Muscle of leg (tissue), 16 donors: Measurements from ENCODE around the gene RAB33B. TPM values are rescaled to one million over a fixed set of nuclear protein-coding genes. Genes with fewer than 3 reads are reported as not detected.
"Not testable (repeated sequence)": the region's sequence is repeated elsewhere in the genome, so short reads cannot be mapped to it uniquely, and the experiment has no call there.

Source experiments
- DNase-seq: peaks from one replicate; pipeline ENCODE4 v3.0.0; 2013
- H3K27ac ChIP-seq: one replicate; pipeline ENCODE4 v1.5.1; 2013; ENCODE audit warnings: mild to moderate bottlenecking, low read length, control low read depth
- H3K27me3 ChIP-seq: one replicate; pipeline ENCODE4 v1.6.1; 2013; ENCODE audit warnings: low read length; ENCODE audit not compliant: control insufficient read depth, insufficient read depth
- H3K36me3 ChIP-seq: one replicate; pipeline ENCODE4 v1.6.1; 2013; ENCODE audit warnings: low read length; ENCODE audit not compliant: control insufficient read depth, insufficient read depth
- H3K4me1 ChIP-seq: one replicate; pipeline ENCODE4 v1.6.1; 2013; ENCODE audit warnings: low read length; ENCODE audit not compliant: control insufficient read depth, insufficient read depth
- H3K4me3 ChIP-seq: one replicate; pipeline ENCODE4 v1.5.1; 2013; ENCODE audit warnings: low read length, control low read depth
- H3K9me3 ChIP-seq: replicated peaks from 2 replicates; pipeline ENCODE4 v1.6.1; 2013; ENCODE audit warnings: low read depth, low read length; ENCODE audit not compliant: control insufficient read depth
- WGBS: methylation state at CpG from one replicate; pipeline ENCODE4 v1.1.5; 2013; ENCODE audit warnings: missing lambda C conversion rate; ENCODE audit not compliant: insufficient coverage; 5-methylcytosine and 5-hydroxymethylcytosine counted together
- long read RNA-seq, 11 donors: transcript quantifications; one replicate each; lab custom pipeline, GENCODE V29; 2026
- polyA plus RNA-seq, 8 donors: library from polyadenylated mRNA; unstranded; fragments of 120-200 nt; gene quantifications; one replicate each; pipeline versions ENCODE4 v1.2.1 to v1.2.3, GENCODE V29; 2013; ENCODE audit warnings: inconsistent platforms in 1 of 8, low replicate concordance in 1 of 8; ENCODE audit not compliant: insufficient read length in 8 of 8, insufficient read depth in 1 of 8
- total RNA-seq: library from RNA; stranded (reverse); fragments of 120-200 nt; gene quantifications from one replicate; pipeline ENCODE4 v1.2.4, GENCODE V29; 2013

Gene RAB33B
- total RNA-seq (9.7 TPM), polyA plus RNA-seq (10 to 100 TPM in 3 of 8 donors, 1 to 10 TPM in 5; 6.9 to 12.0 (median 9.3) TPM)
- long read RNA-seq, donor 1, full-length matches to known transcripts: 5 of 14 reads
- long read RNA-seq, donor 1, partial matches to known transcripts: 0 of 14 reads
- long read RNA-seq, donor 1, other reads (novel, unspliced or antisense): 9 of 14 reads
- long read RNA-seq, donor 2: 0 reads
- long read RNA-seq, donor 3, full-length matches to known transcripts: 9 of 9 reads
- long read RNA-seq, donor 3, partial matches to known transcripts: 0 of 9 reads
- long read RNA-seq, donor 3, other reads (novel, unspliced or antisense): 0 of 9 reads
- long read RNA-seq, donor 4, full-length matches to known transcripts: 5 of 5 reads
- long read RNA-seq, donor 4, partial matches to known transcripts: 0 of 5 reads
- long read RNA-seq, donor 4, other reads (novel, unspliced or antisense): 0 of 5 reads
- long read RNA-seq, donor 5, full-length matches to known transcripts: 15 of 15 reads
- long read RNA-seq, donor 5, partial matches to known transcripts: 0 of 15 reads
- long read RNA-seq, donor 5, other reads (novel, unspliced or antisense): 0 of 15 reads
- long read RNA-seq, donor 6, full-length matches to known transcripts: 1 of 1 reads
- long read RNA-seq, donor 6, partial matches to known transcripts: 0 of 1 reads
- long read RNA-seq, donor 6, other reads (novel, unspliced or antisense): 0 of 1 reads
- long read RNA-seq, donor 7, full-length matches to known transcripts: 3 of 3 reads
- long read RNA-seq, donor 7, partial matches to known transcripts: 0 of 3 reads
- long read RNA-seq, donor 7, other reads (novel, unspliced or antisense): 0 of 3 reads
- long read RNA-seq, donor 8, full-length matches to known transcripts: 5 of 5 reads
- long read RNA-seq, donor 8, partial matches to known transcripts: 0 of 5 reads
- long read RNA-seq, donor 8, other reads (novel, unspliced or antisense): 0 of 5 reads
- long read RNA-seq, donor 9, full-length matches to known transcripts: 5 of 23 reads
- long read RNA-seq, donor 9, partial matches to known transcripts: 0 of 23 reads
- long read RNA-seq, donor 9, other reads (novel, unspliced or antisense): 18 of 23 reads
- long read RNA-seq, donor 10, full-length matches to known transcripts: 7 of 7 reads
- long read RNA-seq, donor 10, partial matches to known transcripts: 0 of 7 reads
- long read RNA-seq, donor 10, other reads (novel, unspliced or antisense): 0 of 7 reads
- long read RNA-seq, donor 11, full-length matches to known transcripts: 4 of 4 reads
- long read RNA-seq, donor 11, partial matches to known transcripts: 0 of 4 reads
- long read RNA-seq, donor 11, other reads (novel, unspliced or antisense): 0 of 4 reads

DNA sequence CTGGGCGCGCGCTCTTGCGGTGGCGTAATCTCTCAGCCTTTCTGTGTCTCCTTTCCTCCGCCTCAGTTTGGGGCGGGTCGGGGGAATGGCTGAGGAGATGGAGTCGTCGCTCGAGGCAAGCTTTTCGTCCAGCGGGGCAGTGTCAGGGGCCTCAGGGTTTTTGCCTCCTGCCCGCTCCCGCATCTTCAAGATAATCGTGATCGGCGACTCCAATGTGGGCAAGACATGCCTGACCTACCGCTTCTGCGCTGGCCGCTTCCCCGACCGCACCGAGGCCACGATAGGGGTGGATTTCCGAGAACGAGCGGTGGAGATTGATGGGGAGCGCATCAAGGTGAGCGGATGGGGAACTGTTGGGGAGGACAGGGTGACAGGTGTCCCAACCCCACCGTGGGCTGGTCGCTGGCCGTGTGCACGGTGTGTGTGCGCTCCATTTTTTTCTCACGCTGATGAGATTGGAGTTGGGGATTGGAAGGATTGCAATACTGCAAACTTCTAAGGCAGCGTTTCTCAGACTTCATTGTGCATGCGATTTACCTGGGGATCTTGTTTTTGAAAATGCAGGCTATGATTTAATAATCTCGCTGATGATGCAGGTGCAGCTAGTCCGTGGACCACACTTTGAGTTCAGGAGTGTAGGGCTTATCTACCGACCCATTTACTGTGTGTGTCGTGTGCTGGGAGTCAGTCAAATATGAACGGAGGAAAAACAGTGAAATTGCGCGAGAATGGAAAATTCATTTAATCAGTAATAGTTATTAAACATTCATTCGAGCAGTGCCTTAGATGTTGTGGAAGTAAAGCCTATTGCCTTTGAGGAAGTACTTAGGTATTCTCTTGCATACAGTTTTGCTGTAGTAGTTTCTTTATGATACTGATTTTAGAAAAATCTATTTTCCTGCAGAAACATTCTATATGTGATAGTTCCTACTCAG is at the start of gene RAB33B:
Gene RAB33B, plus strand, starts transcription at position 11 of the 935 bp plus-strand sequence. Its CDS starts 75 bp downstream, at position 86.
- peaks cover 8% of the 10 kb centered on the region for H3K36me3 ChIP-seq
- peak; percentile 98 for DNase-seq
- H3K4me1 ChIP-seq: peaks cover 9% of the 10 kb centered on the region
- no peaks in the 10 kb centered on the region for H3K27me3 ChIP-seq
- H3K27ac ChIP-seq: peak within 1 kb of the TSS; percentile 92
- whole genome bisulfite sequencing: under 1% methylated on average over 40 of the region's 46 CpGs
- peak within 1 kb of the TSS; percentile 85 for H3K4me3 ChIP-seq
- no peaks in the 10 kb centered on the region for H3K9me3 ChIP-seq

DNA sequence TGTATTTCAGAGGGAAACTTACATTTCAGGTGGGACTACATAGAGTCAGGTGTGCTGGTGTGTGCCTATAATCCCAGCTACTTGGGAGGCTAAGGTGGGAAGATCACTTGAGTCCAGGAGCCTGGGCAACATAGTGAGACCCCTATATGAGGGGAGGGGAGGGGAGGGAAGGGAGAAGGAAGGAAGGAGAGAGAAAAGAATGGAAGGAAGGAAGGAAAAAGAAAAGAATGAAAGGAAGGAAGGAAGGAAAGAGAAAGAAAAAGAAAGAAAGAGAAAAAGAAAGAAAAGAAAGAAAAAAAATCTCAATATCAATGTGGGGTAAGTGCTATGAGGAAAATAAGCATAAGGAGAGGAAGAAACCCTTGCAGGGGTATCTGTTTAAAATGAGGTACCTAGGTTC is 43.6 kb upstream of the RAB33B start:
- Histone ChIP-seq H3K36me3 (no peaks in the 10 kb centered on the region), H3K4me3 (no peak overlapping the region)
- DNase-seq: no peak

DNA sequence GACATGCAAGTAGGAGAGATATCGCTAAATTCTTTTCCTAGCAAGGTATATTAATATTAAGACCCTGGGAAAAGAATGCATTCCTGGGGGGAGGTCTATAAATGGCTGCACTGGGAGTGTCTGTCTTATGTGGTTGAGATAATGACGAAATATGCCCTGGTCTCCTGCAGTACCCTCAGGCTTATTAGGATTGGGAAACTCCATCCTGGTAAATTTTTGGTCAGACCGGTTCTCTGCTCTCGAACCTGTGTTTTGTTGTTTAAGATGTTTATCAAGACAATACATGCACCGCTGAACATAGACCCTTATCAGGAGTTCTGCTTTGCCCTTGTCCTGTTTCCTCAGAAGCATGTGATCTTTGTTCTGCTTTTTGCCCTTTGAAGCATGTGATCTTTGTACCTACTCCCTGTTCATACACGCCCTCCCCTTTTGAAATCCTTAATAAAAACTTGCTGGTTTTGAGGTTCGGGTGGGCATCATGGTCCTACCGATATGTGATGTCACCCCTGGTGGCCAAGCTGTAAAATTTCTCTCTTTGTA is 39.2 kb upstream of the RAB33B start:
- peaks cover 12% of the 10 kb centered on the region for H3K9me3 ChIP-seq
- not testable (repeated sequence) for H3K27me3 ChIP-seq, H3K27ac ChIP-seq, DNase-seq, H3K4me3 ChIP-seq, H3K4me1 ChIP-seq, H3K36me3 ChIP-seq
- WGBS: 85% methylated on average over 5 of the region's 8 CpGs

More for the DNA sequence above, 43.6 kb upstream of the RAB33B start:
- Histone ChIP-seq H3K4me1 (no peaks in the 10 kb centered on the region), H3K27ac (no peak overlapping the region), H3K9me3 (peaks cover 8% of the 10 kb centered on the region), H3K27me3 (no peaks in the 10 kb centered on the region)

DNA sequence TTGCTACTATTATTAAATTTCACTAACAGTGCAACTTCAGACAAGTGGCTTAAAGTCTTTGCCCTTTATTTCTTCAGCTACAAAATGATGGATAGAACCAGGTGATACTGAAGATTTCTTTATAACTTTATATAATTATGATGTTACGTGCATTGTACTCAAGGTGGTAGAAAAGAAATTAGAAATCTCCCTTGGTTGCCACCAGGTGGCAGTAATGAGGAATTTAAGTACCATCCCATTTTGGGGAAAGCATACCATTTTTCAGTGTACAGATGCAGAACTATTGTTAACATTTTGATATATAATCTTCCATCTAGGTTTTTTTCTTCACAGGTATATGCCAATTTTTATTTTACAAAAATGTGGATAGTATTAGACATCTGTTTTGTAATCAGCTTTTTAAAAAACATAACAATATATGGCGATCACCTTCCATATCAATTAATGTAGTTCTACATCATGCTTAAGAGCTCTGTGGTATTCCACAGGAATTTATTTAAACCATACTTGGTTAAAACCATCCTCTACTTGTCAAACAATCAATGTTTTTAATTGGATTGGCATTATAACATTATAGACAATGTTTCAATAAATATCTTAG is 37.7 kb upstream of the RAB33B start:
- peaks cover 18% of the 10 kb centered on the region for H3K9me3 ChIP-seq
- H3K27ac ChIP-seq: no peak overlapping the region
- H3K27me3 ChIP-seq: no peaks in the 10 kb centered on the region
- no peaks in the 10 kb centered on the region for H3K36me3 ChIP-seq
- H3K4me1 ChIP-seq: no peaks in the 10 kb centered on the region
- DNase-seq: peak; percentile 28
- WGBS: no CpG with 5 or more reads among the region's 2 CpGs
- no peak overlapping the region for H3K4me3 ChIP-seq

DNA sequence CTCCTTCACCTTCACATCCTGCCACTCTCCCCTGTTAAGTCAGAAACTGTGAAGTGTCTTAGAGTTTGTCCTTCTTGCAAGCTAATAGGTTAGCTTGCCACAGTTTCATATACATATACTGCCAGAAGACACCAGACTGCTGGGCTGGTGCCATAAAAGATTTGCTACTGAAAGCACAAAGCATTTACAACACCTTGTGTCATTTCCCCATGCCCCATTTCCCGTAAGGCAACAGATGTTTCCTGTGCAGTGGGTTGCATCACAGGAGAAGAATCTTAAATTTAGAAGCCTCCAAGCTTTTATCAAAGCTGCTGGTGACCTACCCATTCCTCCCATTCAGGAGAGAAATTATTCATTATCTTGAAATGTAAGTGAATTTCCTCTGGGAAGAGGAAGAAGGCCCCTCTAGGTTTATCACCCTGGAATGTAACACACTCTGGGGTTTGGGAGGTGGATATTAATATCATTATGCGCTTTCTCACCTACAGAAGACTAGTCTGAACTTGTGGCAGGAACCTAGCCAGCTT is 34.5 kb upstream of the RAB33B start:
- H3K36me3 ChIP-seq: no peaks in the 10 kb centered on the region
- H3K4me1 ChIP-seq: no peaks in the 10 kb centered on the region
- peak overlapping the region; percentile 77 for H3K27ac ChIP-seq
- DNase-seq: peak; percentile 88
- no peaks in the 10 kb centered on the region for H3K27me3 ChIP-seq
- no CpG with 5 or more reads among the region's 2 CpGs for WGBS
- peaks cover 15% of the 10 kb centered on the region for H3K9me3 ChIP-seq
- H3K4me3 ChIP-seq: no peak overlapping the region

DNA sequence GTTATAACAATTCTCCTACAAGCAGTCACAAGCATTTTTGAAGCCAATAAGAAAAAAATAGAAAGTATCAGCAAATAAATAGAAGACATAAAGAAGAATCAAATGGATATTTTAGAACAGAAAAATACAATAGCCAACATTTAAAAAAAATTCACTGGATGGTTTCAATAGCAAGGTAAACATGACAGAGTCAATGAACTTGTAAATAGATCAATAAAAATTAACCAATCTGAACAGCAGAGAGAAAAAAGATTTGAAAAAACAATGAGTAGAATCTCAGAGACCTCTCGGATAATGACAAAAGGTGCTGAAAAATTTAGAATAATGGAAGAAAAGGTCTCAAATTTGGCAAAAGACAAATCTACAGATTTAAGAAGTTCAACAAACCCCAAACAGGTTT is 33.3 kb upstream of the RAB33B start:
- WGBS: no CpG with 5 or more reads among the region's 1 CpG
- no peaks in the 10 kb centered on the region for H3K36me3 ChIP-seq
- H3K4me1 ChIP-seq: no peaks in the 10 kb centered on the region
- H3K4me3 ChIP-seq: no peak overlapping the region
- no peak for DNase-seq
- H3K27me3 ChIP-seq: no peaks in the 10 kb centered on the region
- peaks cover 14% of the 10 kb centered on the region for H3K9me3 ChIP-seq
- H3K27ac ChIP-seq: no peak overlapping the region

DNA sequence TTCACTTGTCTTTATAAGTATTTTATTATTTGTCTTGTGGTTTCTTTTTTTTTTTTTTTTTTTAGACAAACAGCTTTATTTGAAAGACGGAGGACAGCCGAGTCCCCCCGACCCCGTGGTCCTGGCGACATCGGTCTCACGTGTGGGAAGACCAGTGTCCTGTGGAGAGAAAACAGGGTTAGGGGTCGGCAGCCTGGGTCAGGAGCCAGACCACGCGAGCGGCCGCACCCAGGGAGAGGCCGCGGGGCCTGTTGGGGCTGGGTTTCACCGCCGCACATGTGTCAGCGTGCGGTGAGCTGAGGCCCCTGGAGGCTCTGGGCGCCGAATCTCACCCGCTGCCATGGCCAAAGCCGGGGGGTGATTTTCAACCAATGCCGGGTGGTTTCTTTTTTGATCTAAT is 17.8 kb upstream of the RAB33B start:
- no peak overlapping the region for H3K27ac ChIP-seq
- H3K27me3 ChIP-seq: no peaks in the 10 kb centered on the region
- H3K4me3 ChIP-seq: no peak overlapping the region
- 97% methylated on average over 18 of the region's 23 CpGs for WGBS
- H3K4me1 ChIP-seq: no peaks in the 10 kb centered on the region
- no peaks in the 10 kb centered on the region for H3K36me3 ChIP-seq
- peaks cover 58% of the 10 kb centered on the region for H3K9me3 ChIP-seq
- DNase-seq: no peak

DNA sequence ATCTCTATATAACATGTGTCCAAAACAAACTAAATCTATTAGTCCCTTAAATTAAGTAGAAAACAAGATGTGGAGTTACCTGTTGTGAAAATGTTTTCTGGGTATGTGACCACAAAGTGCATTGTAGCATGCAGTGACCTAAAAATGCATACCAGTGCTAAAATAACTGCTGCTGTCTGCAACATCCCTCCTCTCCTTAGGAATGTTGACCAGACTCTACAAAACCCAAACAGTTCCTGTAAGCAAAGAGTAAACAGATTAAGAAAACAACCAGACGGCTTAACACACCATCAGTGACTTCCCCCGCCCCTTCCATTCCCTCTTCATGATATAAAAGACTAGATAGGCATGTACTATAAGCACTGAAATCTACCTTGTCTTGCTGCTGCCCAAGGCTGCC is 15.8 kb upstream of the RAB33B start:
- DNase-seq: no peak
- H3K36me3 ChIP-seq: no peaks in the 10 kb centered on the region
- H3K4me1 ChIP-seq: no peaks in the 10 kb centered on the region
- 86% methylated on average over 2 of the region's 2 CpGs for WGBS
- H3K27ac ChIP-seq: no peak overlapping the region
- H3K27me3 ChIP-seq: no peaks in the 10 kb centered on the region
- no peak overlapping the region for H3K4me3 ChIP-seq
- H3K9me3 ChIP-seq: peaks cover 57% of the 10 kb centered on the region
